T follicular helper cell (primary cell): ENCODE data around the gene ASTN2.

Experiments
- DNase-seq: peaks from one replicate; pipeline ENCODE4 v3.0.0-alpha.2; 2020; ENCODE audit warnings: low read depth

ASTN2 gene

GRCh38 chr9:116387934-116388698 lies 1026.7 kb downstream of the ASTN2 start:
- no peak for DNase-seq

DNA sequence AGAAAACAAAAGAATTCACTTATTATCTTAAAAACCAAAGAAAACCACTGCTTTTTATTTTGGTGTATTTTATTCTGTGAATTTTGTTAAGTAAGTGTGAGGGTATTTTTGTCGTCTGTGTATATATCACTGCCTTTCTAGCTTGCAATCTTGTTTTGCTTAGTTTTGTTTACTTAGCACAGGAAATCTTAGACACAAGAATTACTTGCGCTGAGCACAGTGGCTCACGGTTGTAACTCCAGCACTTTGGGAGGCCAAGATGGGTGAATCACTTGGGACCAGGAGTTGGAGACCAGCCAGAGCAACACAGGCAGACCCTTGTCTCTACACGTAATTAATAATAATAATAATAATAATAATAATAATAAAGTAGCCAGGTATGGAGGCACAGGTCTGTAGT lies 1030.9 kb downstream of the ASTN2 start:
- no peak for DNase-seq

DNA sequence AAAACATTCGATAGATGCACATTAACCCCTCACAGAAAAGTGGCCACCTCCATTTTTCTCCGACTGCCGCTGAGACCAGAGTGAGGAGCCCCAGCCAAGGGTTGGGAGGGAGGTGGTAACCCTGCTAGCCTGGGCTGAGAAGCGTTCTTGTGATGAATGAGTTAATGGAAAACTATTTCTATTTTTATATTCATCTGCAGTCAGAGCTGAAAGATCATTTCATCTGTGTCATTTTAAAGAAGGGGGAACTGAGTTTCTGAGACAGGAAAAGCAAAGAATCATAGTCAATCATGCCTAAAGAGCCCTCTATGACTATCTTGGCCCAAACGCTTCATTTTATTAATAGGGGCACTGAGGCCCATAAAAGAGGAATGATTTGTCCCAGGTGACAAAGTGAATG lies 1031.7 kb downstream of the ASTN2 start:
- DNase-seq: no peak

DNA sequence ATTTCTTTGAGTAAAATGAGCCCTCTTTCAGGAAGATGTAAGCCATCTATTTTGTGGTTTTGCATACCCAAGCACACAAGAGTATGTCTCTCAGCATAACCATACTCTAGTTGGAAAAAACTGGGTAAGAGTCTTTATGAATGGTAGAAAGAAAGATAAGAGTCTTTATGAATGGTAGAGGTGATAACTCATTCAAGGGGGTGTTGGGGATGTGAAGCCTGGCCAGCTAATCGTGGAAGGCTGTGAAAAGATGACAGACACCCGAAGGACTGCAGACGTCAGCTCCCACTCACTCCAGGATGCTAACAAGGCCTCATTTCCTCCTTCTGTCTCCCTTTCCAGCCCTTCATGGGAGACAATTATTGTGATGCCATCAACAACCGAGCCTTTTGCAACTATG lies 1032.8 kb downstream of the ASTN2 start:
- DNase-seq: no peak

DNA sequence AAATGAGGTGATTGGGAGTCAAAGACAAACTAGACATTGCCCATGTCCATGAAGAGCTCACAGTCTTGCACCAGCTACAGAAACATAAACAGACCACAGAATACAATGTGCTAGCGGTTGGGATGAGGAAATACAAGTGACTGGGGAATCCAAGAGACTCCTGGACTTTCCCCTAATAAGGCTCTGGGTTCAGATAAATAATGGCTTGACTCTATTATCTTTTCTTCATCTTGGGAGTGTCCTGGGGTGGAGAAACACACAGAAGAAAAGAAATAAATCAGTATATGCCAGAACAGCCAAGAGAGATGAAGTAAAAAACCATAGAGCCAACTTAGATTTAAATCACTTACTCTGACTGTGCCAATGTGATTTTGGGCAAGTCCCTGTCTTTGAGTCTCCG lies 1033.5 kb downstream of the ASTN2 start:
- no peak for DNase-seq

- DNase-seq: no peak
These were observed 1034.3 kb downstream of the ASTN2 start for GRCh38 chr9:116380496-116380995.

- DNase-seq: no peak
These were observed 1035.0 kb downstream of the ASTN2 start for GRCh38 chr9:116379821-116380220.

DNA sequence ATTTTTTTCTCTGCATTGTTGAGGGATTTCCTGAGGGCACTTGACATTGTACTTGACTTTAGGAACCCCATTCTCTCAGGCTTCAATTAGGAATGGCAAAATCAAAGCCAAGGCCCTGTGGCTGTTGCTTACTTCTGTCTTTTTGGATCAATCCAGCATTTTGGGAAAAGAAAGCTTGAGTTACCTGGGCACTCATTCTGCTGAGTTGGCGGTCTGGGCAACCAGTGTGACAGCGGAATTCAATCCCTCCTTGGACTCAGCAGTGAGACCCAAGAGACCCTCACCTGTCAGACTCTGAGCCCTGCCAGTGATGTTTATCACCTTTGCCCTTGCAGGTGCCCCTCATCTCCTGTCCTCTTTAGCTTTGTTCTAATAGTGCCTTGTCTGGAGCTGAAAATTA lies 1036.0 kb downstream of the ASTN2 start:
- no peak for DNase-seq

DNA sequence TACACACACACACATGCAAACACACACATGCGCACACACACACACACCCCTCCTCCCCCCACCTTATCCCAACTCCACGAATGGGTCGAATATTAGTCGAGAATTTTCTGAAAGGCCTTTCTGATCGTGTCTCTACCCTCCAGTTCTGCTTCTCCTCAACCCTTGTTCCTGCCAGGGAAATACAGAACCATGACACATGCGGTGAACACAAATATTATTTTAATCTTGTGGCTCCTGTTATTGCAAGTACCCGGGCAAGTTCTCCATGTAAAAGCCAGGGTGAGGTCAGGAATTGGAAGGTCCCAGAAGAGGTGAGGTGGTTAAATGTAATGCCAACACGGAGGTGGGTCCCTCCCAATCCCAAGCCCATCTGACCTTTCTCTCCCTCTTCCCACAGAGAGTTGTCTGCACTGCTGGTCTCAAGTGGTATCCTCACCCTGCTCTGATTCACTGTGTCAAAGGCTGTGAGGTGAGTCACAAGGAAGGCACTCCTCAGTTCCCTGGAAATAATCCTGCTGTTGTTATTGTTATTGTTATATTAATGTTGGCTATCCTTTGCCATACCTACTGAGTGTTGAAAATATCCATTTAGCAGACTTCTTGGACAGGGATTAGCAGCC lies 1037.6 kb downstream of the ASTN2 start:
- no peak for DNase-seq
